Kidney epithelial cell (primary cell): ENCODE data around the gene PREX1. TPM values are rescaled to one million over a fixed set of nuclear protein-coding genes. Genes with fewer than 3 reads are reported as not detected.

Source experiments
- DNase-seq: peaks from one replicate; pipeline ENCODE4 v3.0.0-alpha.2; 2010; ENCODE audit warnings: low read depth
- H3K27me3 ChIP-seq: 2 replicates; pipeline ENCODE4 v1.6.0; 2011; ENCODE audit warnings: low read length; ENCODE audit not compliant: control insufficient read depth, insufficient read depth
- H3K36me3 ChIP-seq: 2 replicates; pipeline ENCODE4 v1.5.1; 2011; ENCODE audit warnings: low read length; ENCODE audit not compliant: control insufficient read depth, insufficient read depth
- H3K4me3 ChIP-seq: 2 replicates; pipeline ENCODE4 v1.5.1; 2011; ENCODE audit warnings: low read depth, mild to moderate bottlenecking, control low read depth, low read length
- CTCF ChIP-seq: IDR thresholded peaks from 2 replicates; pipeline ENCODE4 v1.5.1; 2011; ENCODE audit warnings: mild to moderate bottlenecking, moderate library complexity, low read length, control low read depth, inconsistent platforms; ENCODE audit not compliant: insufficient read depth, poor library complexity, severe bottlenecking
- total RNA-seq: library from RNA; depleted of rRNA; stranded (reverse); fragments of >200 nt; gene quantifications from 2 replicates; pipeline ENCODE4 v1.2.3, GENCODE V29; 2015

PREX1 gene
- total RNA-seq, 1 donor from 2014 or later: 3.5 TPM

- TF ChIP-seq CTCF: no peak
- no peaks in the 10 kb centered on the region for H3K36me3 ChIP-seq
- DNase-seq: no peak
- no peak overlapping the region for H3K4me3 ChIP-seq
- peaks cover 2% of the 10 kb centered on the region for H3K27me3 ChIP-seq
Observed at GRCh38 chr20:48656137-48656536, 171.7 kb downstream of the PREX1 start.

- no peak overlapping the region for H3K4me3 ChIP-seq
- no peaks in the 10 kb centered on the region for H3K36me3 ChIP-seq
- no peak for DNase-seq
- TF ChIP-seq CTCF: no peak
- peaks cover 2% of the 10 kb centered on the region for H3K27me3 ChIP-seq
Observed at GRCh38 chr20:48653706-48654051, 174.1 kb downstream of the PREX1 start.

- TF ChIP-seq CTCF: no peak
- no peaks in the 10 kb centered on the region for H3K36me3 ChIP-seq
- H3K27me3 ChIP-seq: peaks cover 2% of the 10 kb centered on the region
- DNase-seq: no peak
- no peak overlapping the region for H3K4me3 ChIP-seq
Observed at GRCh38 chr20:48652961-48653705, 174.7 kb downstream of the PREX1 start.

- TF ChIP-seq CTCF: no peak
- Histone ChIP-seq H3K36me3 (no peaks in the 10 kb centered on the region), H3K27me3 (peaks cover 2% of the 10 kb centered on the region), H3K4me3 (no peak overlapping the region)
- DNase-seq: no peak
Observed at GRCh38 chr20:48651960-48652359, 175.8 kb downstream of the PREX1 start.

GRCh38 chr20:48651271-48651670 lies 176.5 kb downstream of the PREX1 start:
- no peaks in the 10 kb centered on the region for H3K36me3 ChIP-seq
- TF ChIP-seq CTCF: no peak

GRCh38 chr20:48649868-48650267 lies 177.9 kb downstream of the PREX1 start:
- Histone ChIP-seq H3K27me3 (no peaks in the 10 kb centered on the region), H3K4me3 (no peak overlapping the region), H3K36me3 (no peaks in the 10 kb centered on the region)
- TF ChIP-seq CTCF: no peak
- DNase-seq: no peak

More at GRCh38 chr20:48651271-48651670, 176.5 kb downstream of the PREX1 start:
- no peak for DNase-seq
- Histone ChIP-seq H3K4me3 (no peak overlapping the region), H3K27me3 (peaks cover 2% of the 10 kb centered on the region)
